ENCODE measurements around the gene EMC10.

The EMC10 gene

DNA sequence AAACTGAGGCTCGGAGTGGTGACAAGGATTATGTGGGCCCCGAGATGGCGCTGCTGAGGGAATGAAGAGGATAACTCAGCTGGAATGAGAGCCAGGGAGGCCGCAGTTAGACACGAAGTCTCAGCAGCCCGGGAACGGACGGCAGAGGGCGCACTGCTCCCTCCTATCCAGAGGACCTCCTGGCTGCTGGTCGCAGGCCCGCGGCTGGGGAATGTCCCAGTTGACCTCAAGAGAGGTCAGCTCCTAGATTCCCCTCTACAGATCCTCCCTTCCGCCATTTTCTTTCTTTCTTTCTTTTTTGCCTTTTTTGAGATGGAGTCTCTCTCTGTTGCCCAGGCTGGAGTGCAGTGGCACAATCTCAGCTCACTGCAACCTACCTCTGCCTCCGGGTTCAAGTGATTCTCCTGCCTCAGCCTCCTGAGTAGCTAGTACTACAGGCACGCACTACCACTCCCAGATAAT lies 61.5 kb downstream of the EMC10 start:
- Histone ChIP-seq H3K18ac (ENCODE audit: low read depth in 1 of 2, low read length in 2 of 2) (no peak overlapping the region), H2AFZ (ENCODE audit: low read depth, low read length) (no peak overlapping the region), H3K4me3 (ENCODE audit: insufficient read depth in 1 of 2, low read depth in 1 of 2, low read length in 2 of 2) (no peak overlapping the region), H3K79me1 (replicated peaks; ENCODE audit: low read length, poor library complexity, severe bottlenecking) (no peaks in the 10 kb centered on the region), H3K9me3 (ENCODE audit: control insufficient read depth, low read length) (peaks cover 12% of the 10 kb centered on the region), H3K27ac (ENCODE audit: low read length, poor library complexity, severe bottlenecking) (no peak overlapping the region), H4K91ac (ENCODE audit: low read length) (no peak overlapping the region), H3K4me2 (ENCODE audit: low read length, poor library complexity, severe bottlenecking) (no peak overlapping the region), H2BK15ac (ENCODE audit: low read depth, poor library complexity, severe bottlenecking) (no peak overlapping the region), H3K4me1 (ENCODE audit: control insufficient read depth, insufficient read depth, low read depth, low read length) (no peaks in the 10 kb centered on the region), H3K9ac (ENCODE audit: low read length) (no peak overlapping the region), H3K4ac (ENCODE audit: low read depth in 1 of 2, low read length in 2 of 2) (no peak overlapping the region), H3K27me3 (ENCODE audit: control insufficient read depth in 1 of 2, insufficient read depth in 1 of 2, low read length in 2 of 2) (peaks cover 0 to 6% of the 10 kb centered on the region in 2 experiments), H2BK120ac (ENCODE audit: low read depth, low read length) (no peak overlapping the region), H3K23ac (ENCODE audit: low read length in 2 of 2) (no peak overlapping the region), H2AK5ac (ENCODE audit: low read length, severe bottlenecking) (no peak overlapping the region), H3K14ac (ENCODE audit: low read length in 2 of 2) (no peak overlapping the region), H2BK12ac (ENCODE audit: low read length in 2 of 2) (no peak overlapping the region), H4K8ac (ENCODE audit: low read length) (no peak overlapping the region), H2BK5ac (ENCODE audit: low read depth, low read length, poor library complexity, severe bottlenecking) (no peak overlapping the region), H3K36me3 (ENCODE audit: control insufficient read depth in 1 of 2, insufficient read depth in 2 of 2, low read depth in 1 of 2, low read length in 2 of 2) (no peaks in the 10 kb centered on the region)
- peak; percentile 29 for DNase-seq
- 60% methylated on average over 15 of the region's 15 CpGs for whole genome bisulfite sequencing
